SH-SY5Y (cell line): ENCODE data around the gene PPFIA1.

Experiments
- GATA2 ChIP-seq: IDR thresholded peaks from 2 replicates; pipeline ENCODE4 v1.6.1; 2011; ENCODE audit warnings: mild to moderate bottlenecking, low read depth, low read length
- GATA3 ChIP-seq: IDR thresholded peaks from 2 replicates; pipeline ENCODE4 v1.6.1; 2011; ENCODE audit warnings: low read depth, mild to moderate bottlenecking, low read length, moderate library complexity

GRCh38 chr11:70230151-70230839 lies 40.2 kb upstream of the PPFIA1 start:
- TF ChIP-seq GATA2 (no peak), GATA3 (no peak)
